RWPE2 (cell line): ENCODE results near the gene OCA2.
A peak's percentile ranks its signal among the peaks of the same experiment; 100 is the strongest.

Source experiments
- ATAC-seq: fragments of 200-7000 bp; cut with Tn5 transposase; 3 replicates; pipeline ENCODE4 v1.9.1; 2021; ENCODE audit warnings: low read depth
- DNase-seq: peaks from one replicate; pipeline ENCODE4 v3.0.0-alpha.2; 2020; ENCODE audit warnings: low spot score
- H3K27ac ChIP-seq: fragments of 450-650 bp; 2 replicates; pipeline ENCODE4 v1.5.1; 2017; ENCODE audit warnings: mild to moderate bottlenecking; ENCODE audit not compliant: poor library complexity, severe bottlenecking
- H3K27me3 ChIP-seq: fragments of 250-450 bp; sonication (Bioruptor Pico); 2 replicates; pipeline ENCODE4 v1.5.1; 2021; ENCODE audit warnings: mild to moderate bottlenecking, moderate library complexity; ENCODE audit not compliant: insufficient read depth, poor library complexity, severe bottlenecking
- H3K36me3 ChIP-seq: fragments of 250-450 bp; sonication (Bioruptor Pico); 2 replicates; pipeline ENCODE4 v1.5.1; 2020; ENCODE audit warnings: low read depth, mild to moderate bottlenecking, moderate library complexity
- H3K4me1 ChIP-seq: fragments of 250-450 bp; sonication (Bioruptor Pico); 2 replicates; pipeline ENCODE4 v1.5.1; 2021; ENCODE audit warnings: mild to moderate bottlenecking, moderate library complexity; ENCODE audit not compliant: insufficient read depth, poor library complexity, severe bottlenecking
- H3K4me3 ChIP-seq: fragments of 250-450 bp; sonication (Bioruptor Pico); 2 replicates; pipeline ENCODE4 v1.5.1; 2021; ENCODE audit warnings: mild to moderate bottlenecking, moderate library complexity; ENCODE audit not compliant: severe bottlenecking
- H3K9me3 ChIP-seq: fragments of 250-450 bp; sonication (Bioruptor Pico); 2 replicates; pipeline ENCODE4 v1.5.1; 2021; ENCODE audit warnings: mild to moderate bottlenecking, moderate library complexity; ENCODE audit not compliant: severe bottlenecking
- CTCF ChIP-seq: fragments of 450-650 bp; IDR thresholded peaks from one replicate; pipeline ENCODE4 v1.5.1; 2017; ENCODE audit warnings: mild to moderate bottlenecking, moderate library complexity; ENCODE audit not compliant: poor library complexity, severe bottlenecking

OCA2 gene

GRCh38 chr15:27824841-27825422 is 274.2 kb downstream of the OCA2 start:
- Histone ChIP-seq H3K4me1 (no peaks in the 10 kb centered on the region), H3K9me3 (no peaks in the 10 kb centered on the region), H3K36me3 (no peaks in the 10 kb centered on the region), H3K4me3 (no peak overlapping the region), H3K27me3 (no peaks in the 10 kb centered on the region), H3K27ac (no peak overlapping the region)
- no peak for TF ChIP-seq CTCF
- DNase-seq (no peak), ATAC-seq (no peak)

- DNase-seq = no peak
- no peaks in the 10 kb centered on the region for H3K36me3 ChIP-seq
- no peaks in the 10 kb centered on the region for H3K9me3 ChIP-seq
- H3K27me3 ChIP-seq = no peaks in the 10 kb centered on the region
- no peak for TF ChIP-seq CTCF
- H3K27ac ChIP-seq = no peak overlapping the region
- no peak overlapping the region for H3K4me3 ChIP-seq
- no peak for ATAC-seq
- no peaks in the 10 kb centered on the region for H3K4me1 ChIP-seq
These were observed 277.8 kb downstream of the OCA2 start for GRCh38 chr15:27821273-27821672.

- Histone ChIP-seq H3K36me3 (no peaks in the 10 kb centered on the region), H3K27ac (no peak overlapping the region), H3K4me3 (no peak overlapping the region), H3K9me3 (no peaks in the 10 kb centered on the region), H3K4me1 (no peaks in the 10 kb centered on the region), H3K27me3 (no peaks in the 10 kb centered on the region)
- no peak for ATAC-seq
- no peak for TF ChIP-seq CTCF
- no peak for DNase-seq
These were observed 278.4 kb downstream of the OCA2 start for GRCh38 chr15:27820722-27821121.

GRCh38 chr15:27820232-27820631 is 278.9 kb downstream of the OCA2 start:
- DNase-seq (no peak), ATAC-seq (peak; percentile 69; the same call in 2 of the 3 replicates)
- no peak for TF ChIP-seq CTCF
- Histone ChIP-seq H3K4me3 (no peak overlapping the region), H3K27ac (no peak overlapping the region), H3K4me1 (no peaks in the 10 kb centered on the region), H3K36me3 (no peaks in the 10 kb centered on the region), H3K27me3 (no peaks in the 10 kb centered on the region), H3K9me3 (no peaks in the 10 kb centered on the region)

- DNase-seq = no peak
- no peak for ATAC-seq
- Histone ChIP-seq H3K27ac (no peak overlapping the region), H3K4me3 (no peak overlapping the region), H3K4me1 (no peaks in the 10 kb centered on the region), H3K36me3 (no peaks in the 10 kb centered on the region), H3K27me3 (no peaks in the 10 kb centered on the region), H3K9me3 (no peaks in the 10 kb centered on the region)
- TF ChIP-seq CTCF = no peak
These were observed 281.9 kb downstream of the OCA2 start for GRCh38 chr15:27817258-27817657.
